Limb (tissue), 2 donors: ENCODE results near the gene CCDC85C.

Source experiments
- DNase-seq, 2 donors: peaks; one replicate each; pipeline ENCODE4 v3.0.0-alpha.2; 2016; ENCODE audit errors: extremely low spot score in 2 of 2

The CCDC85C gene

DNA sequence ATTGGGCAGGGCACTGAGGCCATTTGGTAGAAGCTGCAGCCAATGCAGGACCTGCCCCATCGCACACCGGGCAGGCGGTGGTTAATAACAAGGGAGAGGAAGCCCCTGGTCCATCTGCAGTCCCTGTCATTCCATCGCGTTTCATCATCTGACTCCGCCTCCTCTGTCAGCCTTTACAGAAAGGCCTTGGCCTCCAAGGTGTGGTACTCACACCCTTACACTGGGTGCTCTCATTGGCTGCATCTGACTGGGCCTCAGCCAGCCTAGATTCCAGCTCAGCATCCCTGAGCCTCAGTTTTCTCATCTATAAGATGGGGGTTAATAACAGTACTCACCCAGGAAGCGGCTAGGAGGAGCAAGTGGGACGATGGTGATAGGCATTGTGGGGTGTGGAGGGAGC lies 26.2 kb upstream of the CCDC85C start:
- no peak for DNase-seq

DNA sequence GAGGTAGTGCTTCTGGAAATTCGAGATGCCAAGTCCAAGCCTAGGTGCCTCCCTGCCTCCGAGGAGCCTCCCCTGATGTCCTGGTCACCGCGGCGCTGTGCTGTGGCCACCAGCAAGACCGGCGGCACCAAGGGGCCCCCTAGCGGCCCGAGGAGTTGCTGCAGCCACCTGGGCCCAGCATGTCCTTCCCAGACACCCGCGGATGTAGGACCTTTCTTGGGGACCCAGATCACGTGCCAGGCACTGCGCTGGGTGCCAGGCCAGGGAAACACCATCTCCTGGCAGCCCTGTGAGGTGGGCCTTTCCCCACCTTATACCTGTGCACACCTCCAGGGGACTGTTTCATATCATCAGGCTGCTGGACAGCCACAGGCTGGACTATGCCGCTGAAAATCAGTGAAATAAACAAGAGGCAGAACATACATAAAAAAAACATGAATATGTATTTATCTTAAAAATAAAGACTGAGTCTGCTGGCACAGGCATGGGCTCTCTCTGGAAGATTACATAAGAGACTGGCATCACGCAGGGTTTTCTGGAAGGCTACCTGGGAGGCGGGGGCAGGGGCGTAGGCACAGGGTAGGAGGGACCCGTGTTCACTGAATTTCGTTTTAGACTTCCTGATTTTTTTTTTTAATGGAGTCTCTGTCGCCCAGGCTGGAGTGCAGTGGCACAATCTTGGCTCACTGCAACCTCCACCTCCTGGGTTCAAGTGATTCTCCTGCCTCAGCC lies 25.0 kb upstream of the CCDC85C start:
- peak; percentile 62 to 84 for DNase-seq

DNA sequence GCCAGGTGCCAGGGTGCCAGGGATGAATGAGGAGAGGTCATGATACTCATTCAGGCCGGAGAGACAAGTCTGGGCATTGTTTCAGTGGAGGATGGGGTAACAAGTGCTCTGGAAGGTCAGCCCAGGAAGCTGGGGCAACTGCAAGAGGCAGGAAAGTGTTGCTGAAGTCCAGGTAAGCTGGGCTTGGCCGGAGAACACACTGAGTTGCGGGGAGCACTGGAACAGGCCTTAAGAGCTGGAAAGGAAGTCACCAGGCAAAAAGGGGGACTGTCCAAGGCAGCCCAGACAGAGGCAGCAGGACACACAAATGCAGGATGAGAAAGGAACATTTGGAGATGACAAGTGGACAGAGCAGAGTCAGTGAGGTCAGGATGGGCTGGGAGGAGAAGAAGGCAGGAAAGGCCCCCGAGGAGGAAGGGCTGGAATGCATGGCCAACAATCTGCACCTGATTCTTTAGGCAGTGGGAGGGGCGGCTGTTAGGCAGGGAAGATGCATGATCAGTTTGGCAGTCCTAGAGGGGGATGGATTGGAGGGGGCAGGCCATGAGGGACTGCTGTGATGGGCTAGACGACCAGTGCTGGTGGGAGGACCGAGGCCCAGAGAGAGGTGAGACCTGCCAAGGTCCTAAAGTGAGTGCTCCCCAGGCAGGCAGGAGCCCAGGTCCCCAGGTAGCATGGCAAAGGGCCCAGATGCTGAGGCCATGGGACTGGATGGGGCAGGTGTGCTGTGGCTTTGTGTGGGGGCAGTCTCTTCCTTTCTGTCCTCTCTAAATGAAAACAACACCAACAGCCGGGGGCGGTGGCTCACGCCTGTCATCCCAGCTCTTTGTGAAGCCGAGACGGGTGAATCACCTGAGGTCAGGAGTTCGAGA lies 23.7 kb upstream of the CCDC85C start:
- DNase-seq = peak in 1 of 2 donors; percentile 26

DNA sequence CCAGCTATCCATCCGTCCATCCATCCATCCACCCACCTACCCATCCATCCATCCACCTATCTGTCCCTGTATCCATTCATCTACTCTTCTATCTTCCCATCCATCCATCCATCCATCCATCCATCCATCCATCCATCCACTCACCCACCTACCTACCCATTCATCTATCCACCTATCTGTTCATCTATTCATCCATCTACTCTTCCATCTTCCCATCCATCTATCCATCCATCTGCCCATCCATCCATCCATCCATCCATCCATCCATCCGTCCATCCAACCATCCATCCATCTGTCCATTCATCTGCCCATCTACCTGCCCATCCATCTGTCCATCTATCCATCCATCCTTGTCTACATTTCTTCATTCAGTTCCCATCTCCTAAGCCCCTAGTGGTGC lies 23.1 kb upstream of the CCDC85C start:
- no peak for DNase-seq

- DNase-seq = peak in 1 of 2 donors; percentile 25
Measured at GRCh38 chr14:99626041-99626648, 22.1 kb upstream of the CCDC85C start.

DNA sequence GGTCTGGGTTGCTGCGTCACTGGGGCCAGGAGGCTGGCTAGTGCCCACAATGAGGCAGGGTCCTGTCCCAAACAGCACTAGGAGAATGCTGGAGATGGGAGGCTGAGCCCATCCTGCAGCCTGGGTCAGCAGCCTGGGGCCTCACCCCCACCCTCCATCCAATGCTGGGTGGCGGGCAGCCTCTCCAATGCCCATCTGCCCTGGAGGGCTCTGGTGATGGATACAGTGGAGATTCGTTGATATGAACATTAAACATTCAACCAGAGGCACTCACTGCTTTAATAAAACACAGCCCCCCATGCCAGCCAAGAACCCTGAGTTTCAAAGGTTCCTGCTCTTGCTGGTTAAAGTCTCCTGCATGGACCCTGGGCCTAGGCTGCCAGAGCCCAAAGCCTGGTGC lies 21.5 kb upstream of the CCDC85C start:
- no peak for DNase-seq

- peak in 1 of 2 donors; percentile 23 for DNase-seq
Measured at GRCh38 chr14:99624971-99625370, 21.0 kb upstream of the CCDC85C start.

DNA sequence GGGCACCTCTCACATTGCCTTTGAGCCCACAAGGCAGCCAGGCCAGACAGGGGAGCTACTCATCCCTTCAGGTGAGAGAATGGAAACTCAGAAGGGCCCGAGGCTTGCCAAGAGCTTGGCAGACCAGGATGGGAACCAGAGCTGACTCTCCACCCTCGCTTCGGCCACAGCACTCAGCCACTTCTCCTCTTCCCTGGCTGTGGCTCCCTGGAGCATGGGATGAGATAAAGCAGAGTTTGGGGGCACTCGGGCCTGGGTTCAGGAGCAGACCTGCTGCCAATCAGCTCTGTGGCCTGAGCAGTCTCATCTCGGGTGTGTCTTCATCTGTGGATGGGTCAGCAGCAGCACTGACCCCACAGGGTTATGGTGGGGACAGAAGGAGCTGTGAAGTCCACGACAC lies 20.0 kb upstream of the CCDC85C start:
- DNase-seq = no peak

- no peak for DNase-seq
Measured at GRCh38 chr14:99621948-99622347, 17.9 kb upstream of the CCDC85C start.

- peak; percentile 27 to 45 for DNase-seq
Measured at GRCh38 chr14:99619835-99620834, 16.1 kb upstream of the CCDC85C start.

- peak in 1 of 2 donors; percentile 32 for DNase-seq
Measured at GRCh38 chr14:99616832-99617800, 13.1 kb upstream of the CCDC85C start.

DNA sequence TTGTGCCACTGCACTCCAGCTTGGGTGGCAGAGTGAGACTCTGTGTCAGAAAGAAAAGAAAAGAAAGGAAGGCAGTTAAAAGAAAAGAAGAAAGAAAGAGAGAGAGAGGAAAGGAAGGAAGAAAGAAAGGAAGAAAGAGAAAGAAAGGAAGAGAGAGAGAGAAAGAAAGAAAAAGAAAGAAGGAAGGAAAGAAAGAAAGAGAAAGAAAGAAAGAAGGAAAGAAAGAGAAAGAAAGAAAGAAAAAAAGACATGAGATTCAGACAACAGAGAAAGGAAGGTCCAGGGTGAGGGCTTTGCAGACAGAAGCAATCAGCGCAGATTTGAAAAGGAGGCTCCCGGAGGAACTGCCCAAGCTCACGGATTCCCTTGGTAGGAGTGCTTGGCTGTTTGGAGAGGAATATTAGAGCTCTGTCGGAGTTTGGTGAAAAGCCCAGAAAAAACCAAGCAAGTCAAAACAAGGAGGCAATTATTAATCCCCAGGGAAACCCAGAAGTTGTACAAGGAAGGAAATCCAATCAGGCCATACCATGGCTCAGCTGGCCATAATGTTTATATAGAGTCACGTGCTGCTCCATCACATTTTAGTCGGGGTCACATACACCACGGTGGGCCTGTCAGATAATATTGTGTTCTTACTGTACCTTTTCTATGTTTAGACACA lies 11.6 kb upstream of the CCDC85C start:
- peak in 1 of 2 donors; percentile 8 for DNase-seq

DNA sequence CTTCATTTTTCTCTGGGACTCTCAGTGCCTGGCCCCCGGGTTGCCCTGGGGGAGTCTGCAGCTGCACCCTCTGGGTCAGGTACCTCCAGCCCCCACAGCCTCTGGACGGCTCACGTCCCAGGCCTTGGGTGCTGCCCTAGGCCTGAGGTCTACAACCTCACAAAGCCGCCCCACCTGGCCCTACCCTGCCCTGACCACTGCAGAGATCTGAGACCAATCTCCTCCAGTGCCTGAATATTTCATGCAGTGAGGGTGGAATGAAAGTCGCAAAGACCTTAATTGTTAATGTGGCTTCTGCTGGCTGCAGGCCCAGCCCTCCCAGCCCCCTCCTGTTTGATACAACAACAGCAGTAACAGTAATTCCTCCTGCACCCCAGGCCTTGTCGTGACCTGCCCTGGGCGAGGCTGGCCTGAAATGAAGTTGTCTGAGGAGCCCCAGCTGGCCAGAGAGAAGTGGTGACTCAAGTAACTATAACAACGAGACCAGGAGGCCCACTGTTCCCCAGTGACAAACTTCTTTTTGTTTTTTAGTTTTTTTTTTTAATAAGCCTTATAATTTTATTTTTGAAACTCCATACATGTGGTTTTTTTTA lies 8.8 kb upstream of the CCDC85C start:
- no peak for DNase-seq

- no peak for DNase-seq
Measured at GRCh38 chr14:99612071-99612737, 8.2 kb upstream of the CCDC85C start.

DNA sequence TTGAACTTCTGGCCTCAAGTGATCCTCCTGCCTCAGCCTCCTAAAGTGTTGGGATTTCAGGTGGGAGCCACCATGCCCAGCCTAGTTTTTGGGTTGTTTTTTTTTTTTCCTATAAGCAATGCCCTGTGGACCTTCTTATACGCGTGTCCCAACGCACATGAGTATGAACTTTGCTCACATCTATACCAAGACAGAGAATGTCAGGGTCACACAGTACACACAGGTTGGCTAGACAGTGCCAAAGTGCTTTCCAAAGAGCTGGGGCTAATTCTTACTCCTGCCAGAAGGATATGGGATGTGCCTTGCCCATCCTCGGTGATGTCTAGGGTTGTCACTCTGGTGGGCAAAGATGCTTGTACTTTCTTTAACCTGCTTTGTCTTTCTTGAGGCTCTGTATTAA lies 7.6 kb upstream of the CCDC85C start:
- no peak for DNase-seq

DNA sequence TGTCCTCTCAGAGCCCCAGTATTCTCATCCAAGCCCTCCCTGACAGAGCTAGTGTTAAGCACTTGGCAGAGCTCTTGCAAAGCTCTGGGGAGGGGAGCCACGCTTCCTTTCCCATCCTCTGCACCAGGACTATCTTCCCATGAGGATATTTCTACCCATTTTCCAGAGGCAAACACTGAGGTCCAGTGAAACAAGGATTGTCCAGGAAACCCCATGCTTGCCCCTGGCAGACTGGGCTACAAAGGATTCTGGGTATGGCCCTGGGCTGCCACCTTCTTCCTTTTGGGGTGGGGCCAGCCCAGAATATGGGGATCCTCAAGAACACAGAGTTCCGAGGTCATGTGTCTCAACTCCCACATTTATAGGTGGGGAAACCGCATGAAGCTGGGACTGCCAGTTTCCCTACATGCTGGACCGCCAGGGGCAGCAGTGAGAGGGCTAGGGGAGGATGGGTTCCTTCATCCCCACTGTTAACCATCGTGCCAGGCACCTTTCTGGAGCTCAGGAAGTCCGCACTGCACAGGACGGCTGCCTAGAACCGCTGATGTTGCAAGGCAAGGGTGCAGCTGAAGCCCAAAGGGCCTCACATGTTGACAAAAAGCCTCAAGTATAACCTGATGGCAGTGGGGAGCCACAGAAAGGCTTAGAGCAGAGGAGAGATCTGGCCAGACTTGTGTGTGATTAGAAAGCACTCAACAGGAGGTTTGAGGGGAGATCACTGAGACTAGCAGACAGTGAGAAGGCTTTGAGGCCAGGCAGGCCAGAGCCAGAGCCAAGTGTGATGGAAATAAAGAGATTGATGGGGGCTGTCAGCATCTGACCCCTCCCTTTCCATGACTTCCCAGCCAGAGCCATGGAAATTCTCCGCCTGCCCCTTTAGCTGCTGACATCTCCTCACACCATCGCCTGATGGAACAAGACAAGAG lies 5.5 kb upstream of the CCDC85C start:
- DNase-seq = no peak

- DNase-seq = no peak
Measured at GRCh38 chr14:99608591-99608990, 4.6 kb upstream of the CCDC85C start.
